ENCODE data around the gene ABCC2.

ABCC2 gene

DNA sequence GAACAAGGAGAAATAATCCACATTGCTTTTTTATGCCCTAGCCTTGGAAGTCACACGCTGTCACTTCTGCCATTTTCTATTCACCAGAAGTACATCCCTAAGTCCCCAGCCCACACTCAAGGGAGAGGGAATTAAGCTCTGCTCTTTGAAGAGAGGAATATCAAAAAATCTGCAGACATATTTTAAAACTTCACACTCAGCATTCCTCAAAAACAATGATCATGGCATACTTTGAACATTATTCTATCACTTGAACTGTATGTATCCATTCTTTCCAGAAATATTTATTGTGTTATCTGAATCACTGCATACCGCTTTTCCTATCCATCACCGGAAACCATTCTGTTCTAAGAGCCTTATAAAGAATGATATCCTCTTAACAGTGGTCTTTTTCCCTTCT lies 9.4 kb downstream of the ABCC2 start:
- TF ChIP-seq, protein P1, sequence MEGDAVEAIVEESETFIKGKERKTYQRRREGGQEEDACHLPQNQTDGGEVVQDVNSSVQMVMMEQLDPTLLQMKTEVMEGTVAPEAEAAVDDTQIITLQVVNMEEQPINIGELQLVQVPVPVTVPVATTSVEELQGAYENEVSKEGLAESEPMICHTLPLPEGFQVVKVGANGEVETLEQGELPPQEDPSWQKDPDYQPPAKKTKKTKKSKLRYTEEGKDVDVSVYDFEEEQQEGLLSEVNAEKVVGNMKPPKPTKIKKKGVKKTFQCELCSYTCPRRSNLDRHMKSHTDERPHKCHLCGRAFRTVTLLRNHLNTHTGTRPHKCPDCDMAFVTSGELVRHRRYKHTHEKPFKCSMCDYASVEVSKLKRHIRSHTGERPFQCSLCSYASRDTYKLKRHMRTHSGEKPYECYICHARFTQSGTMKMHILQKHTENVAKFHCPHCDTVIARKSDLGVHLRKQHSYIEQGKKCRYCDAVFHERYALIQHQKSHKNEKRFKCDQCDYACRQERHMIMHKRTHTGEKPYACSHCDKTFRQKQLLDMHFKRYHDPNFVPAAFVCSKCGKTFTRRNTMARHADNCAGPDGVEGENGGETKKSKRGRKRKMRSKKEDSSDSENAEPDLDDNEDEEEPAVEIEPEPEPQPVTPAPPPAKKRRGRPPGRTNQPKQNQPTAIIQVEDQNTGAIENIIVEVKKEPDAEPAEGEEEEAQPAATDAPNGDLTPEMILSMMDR (IDR thresholded peaks at IDR 0.05; ENCODE audit: low read length) = no peak
- TF ChIP-seq EZH2 (optimal IDR thresholded peaks at IDR 0.05; ENCODE audit: low read depth, low read length) = no peak
- TF ChIP-seq EZH2phosphoT487 (IDR thresholded peaks at IDR 0.05; ENCODE audit: low read length) = no peak
- no peaks in the 10 kb centered on the region for H3K9me2 ChIP-seq (replicated peaks; ENCODE audit: insufficient read depth, low read length)
- no peaks in the 10 kb centered on the region for H3F3A ChIP-seq (ENCODE audit: insufficient read depth, low read length)
- H3K9ac ChIP-seq (ENCODE audit: low read length) = no peak overlapping the region
- no peaks in the 10 kb centered on the region for H3K79me2 ChIP-seq (ENCODE audit: low read length)
- H3K4me2 ChIP-seq (ENCODE audit: low read depth, low read length) = no peak overlapping the region
- no peaks in the 10 kb centered on the region for H3K4me1 ChIP-seq (ENCODE audit: low read length)
- no peaks in the 10 kb centered on the region for H3K27me3 ChIP-seq (replicated peaks; ENCODE audit: insufficient read depth, low read length)
- no peak overlapping the region for H3K4me3 ChIP-seq (ENCODE audit: low read length)
- no peak overlapping the region for H3K27ac ChIP-seq (ENCODE audit: low read length)
- no peaks in the 10 kb centered on the region for H3K36me3 ChIP-seq (replicated peaks; ENCODE audit: insufficient read depth, low read length)
- H3K9me3 ChIP-seq (replicated peaks; ENCODE audit: insufficient read depth, low read length) = no peaks in the 10 kb centered on the region
- DNase-seq = no peak
- H2AFZ ChIP-seq (ENCODE audit: low read length) = no peak overlapping the region
- H4K20me1 ChIP-seq (ENCODE audit: insufficient read depth, low read length) = no peaks in the 10 kb centered on the region

DNA sequence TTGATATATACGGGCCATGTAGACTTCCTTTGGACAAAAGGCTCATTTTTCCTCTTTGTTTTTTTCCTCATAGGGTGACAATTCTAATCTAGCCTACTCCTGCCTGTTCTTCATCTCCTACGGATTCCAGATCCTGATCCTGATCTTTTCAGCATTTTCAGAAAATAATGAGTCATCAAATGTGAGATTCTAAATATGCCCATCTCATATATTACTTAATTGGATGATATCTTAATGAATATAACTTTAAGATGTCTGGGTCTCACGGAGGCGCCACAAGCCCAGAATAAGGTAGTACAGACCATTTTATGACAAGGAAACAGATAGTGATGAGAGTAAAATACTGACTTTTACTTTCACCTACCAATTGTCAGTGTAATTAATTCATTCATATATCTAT lies 11.4 kb downstream of the ABCC2 start:
- no peak for TF ChIP-seq EZH2 (optimal IDR thresholded peaks at IDR 0.05; ENCODE audit: low read depth, low read length)
- TF ChIP-seq EZH2phosphoT487 (IDR thresholded peaks at IDR 0.05; ENCODE audit: low read length) = no peak
- TF ChIP-seq, protein P1 (IDR thresholded peaks at IDR 0.05; ENCODE audit: low read length) = no peak
- no peaks in the 10 kb centered on the region for H3K79me2 ChIP-seq (ENCODE audit: low read length)
- no peaks in the 10 kb centered on the region for H4K20me1 ChIP-seq (ENCODE audit: insufficient read depth, low read length)
- H2AFZ ChIP-seq (ENCODE audit: low read length) = no peak overlapping the region
- H3F3A ChIP-seq (ENCODE audit: insufficient read depth, low read length) = no peaks in the 10 kb centered on the region
- H3K9me3 ChIP-seq (replicated peaks; ENCODE audit: insufficient read depth, low read length) = no peaks in the 10 kb centered on the region
- no peaks in the 10 kb centered on the region for H3K36me3 ChIP-seq (replicated peaks; ENCODE audit: insufficient read depth, low read length)
- no peaks in the 10 kb centered on the region for H3K9me2 ChIP-seq (replicated peaks; ENCODE audit: insufficient read depth, low read length)
- H3K9ac ChIP-seq (ENCODE audit: low read length) = no peak overlapping the region
- H3K27me3 ChIP-seq (replicated peaks; ENCODE audit: insufficient read depth, low read length) = no peaks in the 10 kb centered on the region
- H3K4me3 ChIP-seq (ENCODE audit: low read length) = no peak overlapping the region
- no peaks in the 10 kb centered on the region for H3K4me1 ChIP-seq (ENCODE audit: low read length)
- no peak for DNase-seq
- H3K27ac ChIP-seq (ENCODE audit: low read length) = no peak overlapping the region
- no peak overlapping the region for H3K4me2 ChIP-seq (ENCODE audit: low read depth, low read length)

DNA sequence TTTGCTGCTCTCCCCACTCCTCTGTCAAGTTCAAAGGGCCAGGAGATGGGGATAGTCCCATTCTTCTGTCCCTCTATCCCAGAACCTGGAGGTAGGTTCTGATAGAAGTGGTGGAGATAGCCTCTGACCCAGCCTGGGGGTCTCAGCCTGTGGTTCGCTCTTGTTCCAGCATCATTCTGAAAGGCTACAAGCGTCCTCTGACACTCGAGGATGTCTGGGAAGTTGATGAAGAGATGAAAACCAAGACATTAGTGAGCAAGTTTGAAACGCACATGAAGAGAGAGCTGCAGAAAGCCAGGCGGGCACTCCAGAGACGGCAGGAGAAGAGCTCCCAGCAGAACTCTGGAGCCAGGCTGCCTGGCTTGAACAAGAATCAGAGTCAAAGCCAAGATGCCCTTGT lies 14.5 kb downstream of the ABCC2 start:
- no peaks in the 10 kb centered on the region for H3F3A ChIP-seq (ENCODE audit: insufficient read depth, low read length)
- TF ChIP-seq EZH2 (optimal IDR thresholded peaks at IDR 0.05; ENCODE audit: low read depth, low read length) (no peak), EZH2phosphoT487 (IDR thresholded peaks at IDR 0.05; ENCODE audit: low read length) (no peak)
- TF ChIP-seq, protein P1 (IDR thresholded peaks at IDR 0.05; ENCODE audit: low read length) = no peak

More for the DNA sequence above, 14.5 kb downstream of the ABCC2 start:
- no peaks in the 10 kb centered on the region for H3K36me3 ChIP-seq (replicated peaks; ENCODE audit: insufficient read depth, low read length)
- H4K20me1 ChIP-seq (ENCODE audit: insufficient read depth, low read length) = no peaks in the 10 kb centered on the region
- no peak overlapping the region for H3K27ac ChIP-seq (ENCODE audit: low read length)
- no peaks in the 10 kb centered on the region for H3K27me3 ChIP-seq (replicated peaks; ENCODE audit: insufficient read depth, low read length)
- H3K9me2 ChIP-seq (replicated peaks; ENCODE audit: insufficient read depth, low read length) = no peaks in the 10 kb centered on the region
- H3K4me3 ChIP-seq (ENCODE audit: low read length) = no peak overlapping the region
- no peaks in the 10 kb centered on the region for H3K79me2 ChIP-seq (ENCODE audit: low read length)
- H3K4me2 ChIP-seq (ENCODE audit: low read depth, low read length) = no peak overlapping the region
- H3K4me1 ChIP-seq (ENCODE audit: low read length) = no peaks in the 10 kb centered on the region
- DNase-seq = no peak
- H2AFZ ChIP-seq (ENCODE audit: low read length) = no peak overlapping the region
- H3K9me3 ChIP-seq (replicated peaks; ENCODE audit: insufficient read depth, low read length) = no peaks in the 10 kb centered on the region
- no peak overlapping the region for H3K9ac ChIP-seq (ENCODE audit: low read length)

All from MM.1S (cell line).